Measurements from ENCODE around the gene TSPEAR.

DNA sequence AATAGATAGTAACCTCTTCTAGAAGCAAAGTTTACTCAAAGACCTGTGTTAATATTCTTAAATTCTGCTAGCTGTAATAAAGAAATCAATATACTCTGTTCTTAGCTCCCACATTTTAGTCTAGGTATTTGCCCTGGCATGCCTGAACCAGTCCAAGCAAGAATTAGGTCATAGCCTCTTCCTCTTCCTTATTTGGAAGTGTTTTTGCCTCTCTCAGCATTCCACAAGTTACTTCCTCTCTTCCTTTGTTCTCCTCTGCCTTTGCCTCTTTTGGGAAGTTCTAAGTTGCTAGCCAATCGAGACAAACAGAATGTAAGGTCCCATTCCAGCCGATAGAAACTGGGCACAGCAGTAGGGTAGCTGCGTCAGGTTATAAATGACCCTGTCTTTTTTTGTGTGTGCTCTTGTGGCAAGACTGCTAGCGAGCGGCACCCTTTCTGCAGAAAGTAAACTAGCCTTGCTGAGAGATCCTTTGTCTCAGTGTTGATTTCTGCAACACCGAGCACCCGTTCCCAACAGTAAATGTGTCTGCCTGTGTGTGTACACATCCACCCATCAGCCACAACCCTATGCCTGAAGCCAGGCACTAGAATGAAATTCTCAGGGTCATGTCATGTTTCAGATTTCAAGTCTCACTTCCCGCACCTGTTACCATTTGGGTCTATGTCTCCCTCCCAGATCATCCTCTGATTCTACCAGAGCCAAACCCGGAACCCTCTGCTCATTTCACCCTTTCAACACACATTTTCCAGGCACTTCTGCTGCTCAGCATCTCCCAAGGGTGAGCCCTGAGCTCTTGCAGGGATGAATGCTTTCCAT lies 218.6 kb downstream of the TSPEAR start:
- no peak for TF ChIP-seq EZH2 (IDR thresholded peaks at IDR 0.05; ENCODE audit: borderline replicate concordance, low read length)
- TF ChIP-seq, protein P1, sequence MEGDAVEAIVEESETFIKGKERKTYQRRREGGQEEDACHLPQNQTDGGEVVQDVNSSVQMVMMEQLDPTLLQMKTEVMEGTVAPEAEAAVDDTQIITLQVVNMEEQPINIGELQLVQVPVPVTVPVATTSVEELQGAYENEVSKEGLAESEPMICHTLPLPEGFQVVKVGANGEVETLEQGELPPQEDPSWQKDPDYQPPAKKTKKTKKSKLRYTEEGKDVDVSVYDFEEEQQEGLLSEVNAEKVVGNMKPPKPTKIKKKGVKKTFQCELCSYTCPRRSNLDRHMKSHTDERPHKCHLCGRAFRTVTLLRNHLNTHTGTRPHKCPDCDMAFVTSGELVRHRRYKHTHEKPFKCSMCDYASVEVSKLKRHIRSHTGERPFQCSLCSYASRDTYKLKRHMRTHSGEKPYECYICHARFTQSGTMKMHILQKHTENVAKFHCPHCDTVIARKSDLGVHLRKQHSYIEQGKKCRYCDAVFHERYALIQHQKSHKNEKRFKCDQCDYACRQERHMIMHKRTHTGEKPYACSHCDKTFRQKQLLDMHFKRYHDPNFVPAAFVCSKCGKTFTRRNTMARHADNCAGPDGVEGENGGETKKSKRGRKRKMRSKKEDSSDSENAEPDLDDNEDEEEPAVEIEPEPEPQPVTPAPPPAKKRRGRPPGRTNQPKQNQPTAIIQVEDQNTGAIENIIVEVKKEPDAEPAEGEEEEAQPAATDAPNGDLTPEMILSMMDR (IDR thresholded peaks at IDR 0.05; ENCODE audit: low read length) = no peak
